K562 (cell line): ENCODE data around the gene SLC25A10. TPM values are rescaled to one million over a fixed set of nuclear protein-coding genes. Genes with fewer than 3 reads are reported as not detected.
A peak's percentile ranks its signal among the peaks of the same experiment; 100 is the strongest.

Experiments
- GTF2E2 ChIP-seq: fragments of 200-800 bp; sonication (Bioruptor generic); IDR thresholded peaks from 2 replicates; pipeline ENCODE4 v1.6.1; 2016; ENCODE audit warnings: missing genetic modification characterization, missing compliant biosample characterization
- HIVEP1 ChIP-seq: fragments of 250-450 bp; sonication (Bioruptor Pico); IDR thresholded peaks from 2 replicates; pipeline ENCODE4 v1.4.0; 2020; ENCODE audit warnings: mild to moderate bottlenecking
- KAT7 ChIP-seq: sonication (generic); formaldehyde crosslinking; IDR thresholded peaks from 2 replicates; pipeline ENCODE4 v1.8.0; 2022; ENCODE audit warnings: missing genetic modification reagents, mild to moderate bottlenecking, borderline replicate concordance
- MYNN ChIP-seq, 2 experiments: sonication (generic); formaldehyde crosslinking in 1 of 2; IDR thresholded peaks; 2 replicates each; pipeline versions ENCODE4 v1.5.0 to v1.6.1; 2016 to 2020; ENCODE audit warnings: antibody characterized with exemption in 1 of 2, missing genetic modification reagents in 1 of 2
- NFIX ChIP-seq: fragments of 250-450 bp; sonication (Bioruptor Pico); IDR thresholded peaks from 2 replicates; pipeline ENCODE4 v1.4.0; 2020; ENCODE audit warnings: low read depth, mild to moderate bottlenecking, moderate library complexity
- TCF3 ChIP-seq: sonication (generic); formaldehyde crosslinking; IDR thresholded peaks from 2 replicates; pipeline ENCODE4 v1.4.0; 2020; ENCODE audit warnings: mild to moderate bottlenecking, missing genetic modification reagents
- polyA plus RNA-seq, 8 experiments: library from polyadenylated mRNA; depleted of rRNA in 4 of 8; stranded (reverse) in 5 of 8; unstranded in 3 of 8; fragments of >200 nt; fragmentation: Nextera tagmentation in 2 of 8; fragmentation: Illumina TruSeq in 1 of 8; extraction: Ambion mirVana in 2 of 8; extraction: Trizol in 1 of 8; gene quantifications; 2 replicates each; pipeline versions ENCODE4 v1.2.1 to v1.2.3, GENCODE V29; 2011 to 2014; ENCODE audit warnings: inconsistent platforms in 1 of 8, missing spikeins in 1 of 8
- total RNA-seq, 7 experiments: library from RNA; depleted of rRNA in 6 of 7; stranded (reverse); fragments of >200 nt in 6 of 7; fragmentation: Illumina TruSeq in 2 of 7; extraction: Trizol in 2 of 7; gene quantifications; 2 replicates each; pipeline versions ENCODE4 v1.2.1 to v1.2.3, GENCODE V29; 2011 to 2021; ENCODE audit warnings: low replicate concordance in 1 of 7
- TF ChIP-seq, protein P1 (sequence below): fragments of 250-450 bp; sonication (Bioruptor Pico); IDR thresholded peaks from 2 replicates; pipeline ENCODE4 v1.8.0; 2021; ENCODE audit warnings: borderline replicate concordance, mild to moderate bottlenecking, moderate library complexity; ENCODE audit not compliant: poor library complexity, severe bottlenecking
- TF ChIP-seq, protein P2 (sequence below): fragments of 450-650 bp; IDR thresholded peaks from 2 replicates; pipeline ENCODE4 v1.6.1; 2016; ENCODE audit warnings: antibody characterized with exemption
- TF ChIP-seq, protein P3 (sequence below): fragments of 200-600 bp; sonication (generic); IDR thresholded peaks from one replicate; pipeline ENCODE4 v1.6.1; 2012; ENCODE audit warnings: mild to moderate bottlenecking, low read depth, low read length, inconsistent platforms
- TF ChIP-seq, protein P4 (sequence below): sonication (generic); formaldehyde crosslinking; IDR thresholded peaks from 2 replicates; pipeline ENCODE4 v1.8.1; 2023; ENCODE audit warnings: mild to moderate bottlenecking, missing genetic modification reagents

SLC25A10 gene
- total and polyA plus RNA-seq, 9 of the 15 experiments (the other 6 are each of a cell fraction or from before 2014, with no cell fraction given) = 0.10 to 85.6 (median 34.3) TPM

DNA sequence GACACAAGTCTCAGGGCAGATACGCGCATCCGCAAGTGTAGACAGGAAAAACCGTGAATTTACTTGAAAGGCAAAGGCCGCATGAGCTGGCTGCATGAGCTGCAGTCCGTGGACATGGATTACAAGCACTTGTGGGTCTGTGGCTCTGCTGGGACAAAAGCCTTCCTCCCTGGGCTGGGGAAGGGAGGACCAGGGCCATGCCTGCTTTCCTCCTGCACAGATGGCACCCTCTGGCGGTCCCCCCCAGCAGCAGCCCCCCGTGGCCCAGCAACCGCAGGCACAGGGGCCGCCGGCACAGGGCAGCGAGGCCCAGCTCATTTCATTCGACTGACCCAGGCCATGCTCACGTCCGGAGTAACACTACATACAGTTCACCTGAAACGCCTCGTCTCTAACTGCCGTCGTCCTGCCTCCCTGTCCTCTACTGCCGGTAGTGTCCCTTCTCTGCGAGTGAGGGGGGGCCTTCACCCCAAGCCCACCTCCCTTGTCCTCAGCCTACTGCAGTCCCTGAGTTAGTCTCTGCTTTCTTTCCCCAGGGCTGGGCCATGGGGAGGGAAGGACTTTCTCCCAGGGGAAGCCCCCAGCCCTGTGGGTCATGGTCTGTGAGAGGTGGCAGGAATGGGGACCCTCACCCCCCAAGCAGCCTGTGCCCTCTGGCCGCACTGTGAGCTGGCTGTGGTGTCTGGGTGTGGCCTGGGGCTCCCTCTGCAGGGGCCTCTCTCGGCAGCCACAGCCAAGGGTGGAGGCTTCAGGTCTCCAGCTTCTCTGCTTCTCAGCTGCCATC lies 10.6 kb upstream of the SLC25A10 start (continued):
- TF ChIP-seq, protein P1, sequence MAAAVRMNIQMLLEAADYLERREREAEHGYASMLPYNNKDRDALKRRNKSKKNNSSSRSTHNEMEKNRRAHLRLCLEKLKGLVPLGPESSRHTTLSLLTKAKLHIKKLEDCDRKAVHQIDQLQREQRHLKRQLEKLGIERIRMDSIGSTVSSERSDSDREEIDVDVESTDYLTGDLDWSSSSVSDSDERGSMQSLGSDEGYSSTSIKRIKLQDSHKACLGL = no peak
- TF ChIP-seq, protein P2, sequence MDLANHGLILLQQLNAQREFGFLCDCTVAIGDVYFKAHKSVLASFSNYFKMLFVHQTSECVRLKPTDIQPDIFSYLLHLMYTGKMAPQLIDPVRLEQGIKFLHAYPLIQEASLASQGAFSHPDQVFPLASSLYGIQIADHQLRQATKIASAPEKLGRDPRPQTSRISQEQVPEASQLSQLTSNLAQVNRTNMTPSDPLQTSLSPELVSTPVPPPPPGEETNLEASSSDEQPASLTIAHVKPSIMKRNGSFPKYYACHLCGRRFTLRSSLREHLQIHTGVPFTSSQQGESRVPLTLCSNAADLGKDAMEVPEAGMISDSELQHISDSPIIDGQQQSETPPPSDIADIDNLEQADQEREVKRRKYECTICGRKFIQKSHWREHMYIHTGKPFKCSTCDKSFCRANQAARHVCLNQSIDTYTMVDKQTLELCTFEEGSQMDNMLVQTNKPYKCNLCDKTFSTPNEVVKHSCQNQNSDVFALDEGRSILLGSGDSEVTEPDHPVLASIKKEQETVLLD = peak; percentile 31; the same call in 1 of the 2 replicates
- TF ChIP-seq GTF2E2 = no peak
- no peak for TF ChIP-seq NFIX
- TF ChIP-seq, protein P3, sequence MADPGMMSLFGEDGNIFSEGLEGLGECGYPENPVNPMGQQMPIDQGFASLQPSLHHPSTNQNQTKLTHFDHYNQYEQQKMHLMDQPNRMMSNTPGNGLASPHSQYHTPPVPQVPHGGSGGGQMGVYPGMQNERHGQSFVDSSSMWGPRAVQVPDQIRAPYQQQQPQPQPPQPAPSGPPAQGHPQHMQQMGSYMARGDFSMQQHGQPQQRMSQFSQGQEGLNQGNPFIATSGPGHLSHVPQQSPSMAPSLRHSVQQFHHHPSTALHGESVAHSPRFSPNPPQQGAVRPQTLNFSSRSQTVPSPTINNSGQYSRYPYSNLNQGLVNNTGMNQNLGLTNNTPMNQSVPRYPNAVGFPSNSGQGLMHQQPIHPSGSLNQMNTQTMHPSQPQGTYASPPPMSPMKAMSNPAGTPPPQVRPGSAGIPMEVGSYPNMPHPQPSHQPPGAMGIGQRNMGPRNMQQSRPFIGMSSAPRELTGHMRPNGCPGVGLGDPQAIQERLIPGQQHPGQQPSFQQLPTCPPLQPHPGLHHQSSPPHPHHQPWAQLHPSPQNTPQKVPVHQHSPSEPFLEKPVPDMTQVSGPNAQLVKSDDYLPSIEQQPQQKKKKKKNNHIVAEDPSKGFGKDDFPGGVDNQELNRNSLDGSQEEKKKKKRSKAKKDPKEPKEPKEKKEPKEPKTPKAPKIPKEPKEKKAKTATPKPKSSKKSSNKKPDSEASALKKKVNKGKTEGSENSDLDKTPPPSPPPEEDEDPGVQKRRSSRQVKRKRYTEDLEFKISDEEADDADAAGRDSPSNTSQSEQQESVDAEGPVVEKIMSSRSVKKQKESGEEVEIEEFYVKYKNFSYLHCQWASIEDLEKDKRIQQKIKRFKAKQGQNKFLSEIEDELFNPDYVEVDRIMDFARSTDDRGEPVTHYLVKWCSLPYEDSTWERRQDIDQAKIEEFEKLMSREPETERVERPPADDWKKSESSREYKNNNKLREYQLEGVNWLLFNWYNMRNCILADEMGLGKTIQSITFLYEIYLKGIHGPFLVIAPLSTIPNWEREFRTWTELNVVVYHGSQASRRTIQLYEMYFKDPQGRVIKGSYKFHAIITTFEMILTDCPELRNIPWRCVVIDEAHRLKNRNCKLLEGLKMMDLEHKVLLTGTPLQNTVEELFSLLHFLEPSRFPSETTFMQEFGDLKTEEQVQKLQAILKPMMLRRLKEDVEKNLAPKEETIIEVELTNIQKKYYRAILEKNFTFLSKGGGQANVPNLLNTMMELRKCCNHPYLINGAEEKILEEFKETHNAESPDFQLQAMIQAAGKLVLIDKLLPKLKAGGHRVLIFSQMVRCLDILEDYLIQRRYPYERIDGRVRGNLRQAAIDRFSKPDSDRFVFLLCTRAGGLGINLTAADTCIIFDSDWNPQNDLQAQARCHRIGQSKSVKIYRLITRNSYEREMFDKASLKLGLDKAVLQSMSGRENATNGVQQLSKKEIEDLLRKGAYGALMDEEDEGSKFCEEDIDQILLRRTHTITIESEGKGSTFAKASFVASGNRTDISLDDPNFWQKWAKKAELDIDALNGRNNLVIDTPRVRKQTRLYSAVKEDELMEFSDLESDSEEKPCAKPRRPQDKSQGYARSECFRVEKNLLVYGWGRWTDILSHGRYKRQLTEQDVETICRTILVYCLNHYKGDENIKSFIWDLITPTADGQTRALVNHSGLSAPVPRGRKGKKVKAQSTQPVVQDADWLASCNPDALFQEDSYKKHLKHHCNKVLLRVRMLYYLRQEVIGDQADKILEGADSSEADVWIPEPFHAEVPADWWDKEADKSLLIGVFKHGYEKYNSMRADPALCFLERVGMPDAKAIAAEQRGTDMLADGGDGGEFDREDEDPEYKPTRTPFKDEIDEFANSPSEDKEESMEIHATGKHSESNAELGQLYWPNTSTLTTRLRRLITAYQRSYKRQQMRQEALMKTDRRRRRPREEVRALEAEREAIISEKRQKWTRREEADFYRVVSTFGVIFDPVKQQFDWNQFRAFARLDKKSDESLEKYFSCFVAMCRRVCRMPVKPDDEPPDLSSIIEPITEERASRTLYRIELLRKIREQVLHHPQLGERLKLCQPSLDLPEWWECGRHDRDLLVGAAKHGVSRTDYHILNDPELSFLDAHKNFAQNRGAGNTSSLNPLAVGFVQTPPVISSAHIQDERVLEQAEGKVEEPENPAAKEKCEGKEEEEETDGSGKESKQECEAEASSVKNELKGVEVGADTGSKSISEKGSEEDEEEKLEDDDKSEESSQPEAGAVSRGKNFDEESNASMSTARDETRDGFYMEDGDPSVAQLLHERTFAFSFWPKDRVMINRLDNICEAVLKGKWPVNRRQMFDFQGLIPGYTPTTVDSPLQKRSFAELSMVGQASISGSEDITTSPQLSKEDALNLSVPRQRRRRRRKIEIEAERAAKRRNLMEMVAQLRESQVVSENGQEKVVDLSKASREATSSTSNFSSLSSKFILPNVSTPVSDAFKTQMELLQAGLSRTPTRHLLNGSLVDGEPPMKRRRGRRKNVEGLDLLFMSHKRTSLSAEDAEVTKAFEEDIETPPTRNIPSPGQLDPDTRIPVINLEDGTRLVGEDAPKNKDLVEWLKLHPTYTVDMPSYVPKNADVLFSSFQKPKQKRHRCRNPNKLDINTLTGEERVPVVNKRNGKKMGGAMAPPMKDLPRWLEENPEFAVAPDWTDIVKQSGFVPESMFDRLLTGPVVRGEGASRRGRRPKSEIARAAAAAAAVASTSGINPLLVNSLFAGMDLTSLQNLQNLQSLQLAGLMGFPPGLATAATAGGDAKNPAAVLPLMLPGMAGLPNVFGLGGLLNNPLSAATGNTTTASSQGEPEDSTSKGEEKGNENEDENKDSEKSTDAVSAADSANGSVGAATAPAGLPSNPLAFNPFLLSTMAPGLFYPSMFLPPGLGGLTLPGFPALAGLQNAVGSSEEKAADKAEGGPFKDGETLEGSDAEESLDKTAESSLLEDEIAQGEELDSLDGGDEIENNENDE = no peak
- TF ChIP-seq, protein P4, sequence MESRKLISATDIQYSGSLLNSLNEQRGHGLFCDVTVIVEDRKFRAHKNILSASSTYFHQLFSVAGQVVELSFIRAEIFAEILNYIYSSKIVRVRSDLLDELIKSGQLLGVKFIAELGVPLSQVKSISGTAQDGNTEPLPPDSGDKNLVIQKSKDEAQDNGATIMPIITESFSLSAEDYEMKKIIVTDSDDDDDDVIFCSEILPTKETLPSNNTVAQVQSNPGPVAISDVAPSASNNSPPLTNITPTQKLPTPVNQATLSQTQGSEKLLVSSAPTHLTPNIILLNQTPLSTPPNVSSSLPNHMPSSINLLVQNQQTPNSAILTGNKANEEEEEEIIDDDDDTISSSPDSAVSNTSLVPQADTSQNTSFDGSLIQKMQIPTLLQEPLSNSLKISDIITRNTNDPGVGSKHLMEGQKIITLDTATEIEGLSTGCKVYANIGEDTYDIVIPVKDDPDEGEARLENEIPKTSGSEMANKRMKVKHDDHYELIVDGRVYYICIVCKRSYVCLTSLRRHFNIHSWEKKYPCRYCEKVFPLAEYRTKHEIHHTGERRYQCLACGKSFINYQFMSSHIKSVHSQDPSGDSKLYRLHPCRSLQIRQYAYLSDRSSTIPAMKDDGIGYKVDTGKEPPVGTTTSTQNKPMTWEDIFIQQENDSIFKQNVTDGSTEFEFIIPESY = peak; percentile 12; the same call in 1 of the 2 replicates
- TF ChIP-seq HIVEP1 (CRISPR knock-in tag) = no peak
- no peak for TF ChIP-seq TCF3 (CRISPR knock-in tag)
- TF ChIP-seq MYNN (IDR thresholded peaks at IDR 0.05) = peak; percentile 31; the same call in 1 of the 2 replicates
- TF ChIP-seq MYNN (CRISPR knock-in tag; IDR thresholded peaks at IDR 0.05) = no peak
- TF ChIP-seq KAT7 (CRISPR knock-in tag) = no peak; the same call in 1 of the 2 replicates
